ENCODE data around the gene PLEKHG3. TPM values are rescaled to one million over a fixed set of nuclear protein-coding genes. Genes with fewer than 3 reads are reported as not detected.

The PLEKHG3 gene
- total RNA-seq, 2 experiments from 2014 or later = 6.3 to 7.1 TPM

DNA sequence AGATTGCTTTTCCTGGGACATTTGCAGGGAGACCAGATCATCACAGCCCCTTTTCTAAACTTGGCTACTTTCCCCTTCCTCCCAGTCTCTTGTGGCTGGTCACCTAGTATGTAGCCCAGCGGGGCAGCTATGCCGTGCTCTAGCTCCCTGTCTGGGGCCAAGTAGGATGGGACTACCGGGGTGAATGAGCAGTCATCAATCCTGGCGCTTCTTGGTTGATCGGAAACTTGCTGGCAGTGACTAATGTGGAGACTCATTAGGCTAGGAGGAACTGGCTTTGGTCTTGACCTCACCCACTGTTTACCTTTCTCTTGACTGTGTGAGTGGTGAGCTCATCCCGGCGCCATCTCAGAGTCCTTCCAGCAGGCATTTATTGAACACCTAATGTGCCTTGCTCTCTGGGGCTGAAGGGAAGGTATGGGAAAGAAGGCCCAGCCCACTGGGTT lies 15.9 kb downstream of the PLEKHG3 start:
- intact Hi-C loops (cut with DNase I, micrococcal nuclease) = no loop called here
- ChIA-PET POLR2A (no interaction called here), CTCF (interaction anchor here (0.5 to 1.7 kb wide), 2 partner anchors 11 to 253 kb away, joined by 3 read pairs; no protein-coding TSS in a partner anchor)
- DNase-seq (no peak), ATAC-seq (peak; percentile 28)
- Mint-ChIP-seq H3K27ac (peak overlapping the region; percentile 27), H3K4me1 (peaks cover 61% of the 10 kb centered on the region), H3K4me3 (no peak overlapping the region), H3K36me3 (ENCODE audit: low read depth) (no peaks in the 10 kb centered on the region), H3K9me3 (ENCODE audit: low read depth) (no peaks in the 10 kb centered on the region), H3K27me3 (no peaks in the 10 kb centered on the region)

- ATAC-seq (no peak), DNase-seq (no peak)
- Mint-ChIP-seq H3K4me3 (no peak overlapping the region), H3K4me1 (peaks cover 71% of the 10 kb centered on the region), H3K27ac (no peak overlapping the region), H3K36me3 (ENCODE audit: low read depth) (no peaks in the 10 kb centered on the region), H3K27me3 (no peaks in the 10 kb centered on the region), H3K9me3 (ENCODE audit: low read depth) (no peaks in the 10 kb centered on the region)
- intact Hi-C loops (cut with DNase I, micrococcal nuclease) = no loop called here
- ChIA-PET CTCF (interaction anchor here (0.6 to 1.2 kb wide), 4 partner anchors 43 to 378 kb away, joined by 3 read pairs; no protein-coding TSS in a partner anchor), POLR2A (no interaction called here)
Observed at GRCh38 chr14:64721391-64721791, 17.2 kb downstream of the PLEKHG3 start.

DNA sequence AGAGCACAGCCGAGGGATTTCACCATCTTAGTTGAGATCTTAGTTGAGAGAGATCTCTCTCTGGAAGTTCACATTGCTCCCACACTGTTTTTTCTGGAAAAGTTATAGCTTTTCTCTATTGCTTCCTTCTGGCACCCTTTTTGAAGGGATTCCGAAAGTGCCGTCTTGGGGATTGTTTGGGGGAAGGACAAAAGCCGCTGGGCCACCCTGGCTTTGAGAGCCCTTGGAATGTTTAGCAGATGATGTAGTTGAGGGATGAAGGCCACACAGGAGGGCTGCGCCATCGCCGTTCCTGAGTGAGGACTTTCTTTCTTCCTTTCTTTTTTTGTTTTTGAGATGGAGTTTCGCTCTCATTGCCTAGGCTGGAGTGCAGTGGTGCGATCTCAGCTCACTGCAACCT lies 17.7 kb downstream of the PLEKHG3 start:
- Mint-ChIP-seq H3K27ac (peak overlapping the region; percentile 15), H3K27me3 (no peaks in the 10 kb centered on the region), H3K36me3 (ENCODE audit: low read depth) (no peaks in the 10 kb centered on the region), H3K4me3 (no peak overlapping the region), H3K4me1 (peaks cover 76% of the 10 kb centered on the region), H3K9me3 (ENCODE audit: low read depth) (no peaks in the 10 kb centered on the region)
- intact Hi-C loops (cut with DNase I, micrococcal nuclease) = no loop called here
- no peak for DNase-seq
- ChIA-PET CTCF (interaction anchor here (0.6 to 1.2 kb wide), 3 partner anchors 43 to 379 kb away, joined by 3 read pairs; no protein-coding TSS in a partner anchor), POLR2A (no interaction called here)
- no peak for ATAC-seq

DNA sequence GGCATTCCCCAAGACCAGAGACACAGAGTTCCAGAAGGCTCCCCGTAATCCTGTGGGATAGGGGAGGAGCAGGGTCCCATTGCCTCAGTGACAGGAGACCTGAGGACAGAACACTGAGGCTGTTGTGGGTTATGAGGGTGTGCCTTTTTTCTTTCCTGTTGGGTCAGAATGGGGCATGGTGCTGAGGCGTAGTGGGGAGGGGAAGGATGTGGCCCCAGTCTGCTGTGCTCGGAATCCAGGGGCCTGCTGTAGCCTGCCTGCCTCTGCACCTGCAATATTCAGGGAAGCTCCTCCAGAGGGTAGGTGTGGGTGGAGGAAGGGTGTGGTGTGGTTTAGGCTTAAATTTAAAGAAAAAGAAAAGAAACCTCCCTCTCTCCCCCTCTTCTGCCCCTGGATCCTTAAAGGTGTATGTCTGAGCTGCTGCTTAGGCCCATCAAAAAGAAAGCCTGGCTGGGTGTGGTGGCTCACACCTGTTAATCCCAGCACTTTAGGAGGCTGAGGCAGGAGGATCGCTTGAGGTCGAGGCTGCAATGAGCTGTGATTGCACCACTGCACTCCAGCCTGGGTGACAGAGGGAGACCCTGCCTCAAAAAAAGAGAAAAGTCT lies 18.7 kb downstream of the PLEKHG3 start:
- intact Hi-C loops (cut with DNase I, micrococcal nuclease) = no loop called here
- POLR2A ChIA-PET = no interaction called here
- no peak overlapping the region for H3K4me3 Mint-ChIP-seq
- no peaks in the 10 kb centered on the region for H3K9me3 Mint-ChIP-seq (ENCODE audit: low read depth)
- peak; percentile 35 for ATAC-seq
- CTCF ChIA-PET = interaction anchor here (0.6 to 0.8 kb wide), 3 partner anchors 34 to 468 kb away, joined by 3 read pairs; no protein-coding TSS in a partner anchor
- no peaks in the 10 kb centered on the region for H3K36me3 Mint-ChIP-seq (ENCODE audit: low read depth)
- no peak overlapping the region for H3K27ac Mint-ChIP-seq
- DNase-seq = peak; percentile 25
- no peaks in the 10 kb centered on the region for H3K27me3 Mint-ChIP-seq
- peaks cover 66% of the 10 kb centered on the region for H3K4me1 Mint-ChIP-seq

DNA sequence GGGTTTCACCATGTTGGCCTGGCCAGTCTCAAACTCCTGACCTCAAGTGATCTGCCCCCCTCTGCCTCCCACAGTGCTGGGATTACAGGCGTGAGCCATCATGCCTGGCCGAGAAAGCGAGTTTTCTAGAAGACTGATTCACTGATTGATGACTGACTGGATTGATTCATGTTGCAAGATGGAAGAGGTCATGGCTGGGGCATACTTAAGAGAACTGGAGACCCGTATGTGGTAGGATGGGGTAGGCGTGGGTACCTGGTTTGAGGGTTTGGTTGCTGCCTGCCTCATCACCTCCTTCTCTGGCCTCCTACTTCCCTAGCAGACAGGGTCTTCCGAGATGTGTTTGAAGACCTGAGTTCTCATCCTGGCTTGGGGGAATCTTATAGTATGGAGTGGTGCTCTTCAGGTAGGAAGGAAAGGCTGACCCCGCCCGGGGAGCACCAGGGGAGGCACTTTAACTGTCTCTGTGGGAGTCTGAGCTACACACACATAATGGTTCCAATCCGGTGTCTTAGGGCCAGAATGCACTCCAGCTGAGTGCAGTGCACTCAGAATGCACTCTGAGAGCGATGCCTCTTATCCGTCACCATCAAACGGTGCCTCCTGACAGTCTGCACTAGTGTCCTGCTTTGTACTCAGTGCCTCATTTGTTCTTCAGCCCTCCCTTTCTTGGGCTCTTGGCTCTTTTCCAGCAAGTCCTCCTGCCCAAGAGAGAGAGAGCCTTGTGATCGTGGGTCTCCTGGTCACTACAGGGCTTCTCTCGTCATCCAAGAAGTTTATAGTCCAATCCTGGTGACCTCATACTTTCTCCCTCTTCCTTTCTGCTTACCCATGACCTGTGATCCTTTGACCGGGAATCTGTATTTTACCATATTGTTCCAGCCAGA lies 19.7 kb downstream of the PLEKHG3 start:
- CTCF ChIA-PET = no interaction called here
- H3K4me1 Mint-ChIP-seq = peaks cover 60% of the 10 kb centered on the region
- H3K36me3 Mint-ChIP-seq (ENCODE audit: low read depth) = no peaks in the 10 kb centered on the region
- POLR2A ChIA-PET = no interaction called here
- H3K4me3 Mint-ChIP-seq = no peak overlapping the region
- no peaks in the 10 kb centered on the region for H3K27me3 Mint-ChIP-seq
- H3K9me3 Mint-ChIP-seq (ENCODE audit: low read depth) = no peaks in the 10 kb centered on the region
- intact Hi-C loops (cut with DNase I, micrococcal nuclease) = no loop called here
- DNase-seq (peak; percentile 34), ATAC-seq (peak; percentile 61)
- peak overlapping the region; percentile 32 for H3K27ac Mint-ChIP-seq

DNA sequence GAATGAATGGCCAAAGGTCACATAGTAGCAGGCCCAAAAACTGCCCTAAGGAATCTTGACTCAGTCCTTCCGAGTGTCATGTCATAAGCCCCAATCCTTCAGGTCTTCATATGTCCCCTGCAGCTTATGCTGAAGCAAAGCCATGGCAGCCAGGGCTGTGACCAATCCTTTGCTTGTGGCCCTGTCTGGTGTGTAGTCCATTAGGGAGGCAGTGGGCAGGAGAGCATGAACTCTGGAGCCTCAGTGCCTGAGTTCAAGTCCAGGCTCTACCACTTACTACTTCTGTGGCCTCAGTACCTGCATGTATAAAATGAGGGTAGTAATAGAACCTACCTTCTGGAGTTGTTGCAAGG lies 20.3 kb downstream of the PLEKHG3 start:
- peak overlapping the region; percentile 32 for H3K27ac Mint-ChIP-seq
- DNase-seq (no peak), ATAC-seq (no peak)
- no peaks in the 10 kb centered on the region for H3K36me3 Mint-ChIP-seq (ENCODE audit: low read depth)
- ChIA-PET CTCF (no interaction called here), POLR2A (no interaction called here)
- intact Hi-C loops (cut with DNase I, micrococcal nuclease) = no loop called here
- no peaks in the 10 kb centered on the region for H3K9me3 Mint-ChIP-seq (ENCODE audit: low read depth)
- H3K4me1 Mint-ChIP-seq = peaks cover 59% of the 10 kb centered on the region
- H3K27me3 Mint-ChIP-seq = no peaks in the 10 kb centered on the region
- no peak overlapping the region for H3K4me3 Mint-ChIP-seq

GRCh38 chr14:64725261-64725815 lies 21.1 kb downstream of the PLEKHG3 start:
- Mint-ChIP-seq H3K9me3 (ENCODE audit: low read depth) (no peaks in the 10 kb centered on the region), H3K27ac (no peak overlapping the region), H3K4me1 (peaks cover 60% of the 10 kb centered on the region), H3K27me3 (no peaks in the 10 kb centered on the region), H3K4me3 (no peak overlapping the region), H3K36me3 (ENCODE audit: low read depth) (no peaks in the 10 kb centered on the region)
- POLR2A ChIA-PET = no interaction called here
- CTCF ChIA-PET = no interaction called here
- intact Hi-C loops (cut with DNase I, micrococcal nuclease) = no loop called here
- ATAC-seq (no peak), DNase-seq (no peak)

- ChIA-PET POLR2A (interaction anchor here (0.5 to 0.6 kb wide), 2 partner anchors 8 to 1189 kb away, joined by 3 read pairs; no protein-coding TSS in a partner anchor), CTCF (no interaction called here)
- no peak for ATAC-seq
- Mint-ChIP-seq H3K27me3 (no peaks in the 10 kb centered on the region), H3K27ac (no peak overlapping the region), H3K4me1 (peaks cover 59% of the 10 kb centered on the region), H3K36me3 (ENCODE audit: low read depth) (no peaks in the 10 kb centered on the region), H3K4me3 (no peak overlapping the region), H3K9me3 (ENCODE audit: low read depth) (no peaks in the 10 kb centered on the region)
- no peak for DNase-seq
- intact Hi-C loops (cut with DNase I, micrococcal nuclease) = no loop called here
Observed at GRCh38 chr14:64725879-64726584, 21.8 kb downstream of the PLEKHG3 start.

GRCh38 chr14:64726585-64726890 lies 22.3 kb downstream of the PLEKHG3 start:
- intact Hi-C loops (cut with DNase I, micrococcal nuclease) = no loop called here
- ChIA-PET POLR2A (interaction anchor here (0.5 to 0.6 kb wide), 2 partner anchors 8 to 1189 kb away, joined by 3 read pairs; no protein-coding TSS in a partner anchor), CTCF (no interaction called here)
- H3K9me3 Mint-ChIP-seq (ENCODE audit: low read depth) = no peaks in the 10 kb centered on the region
- peak; percentile 81 for ATAC-seq
- DNase-seq = peak; percentile 68
- no peaks in the 10 kb centered on the region for H3K27me3 Mint-ChIP-seq
- H3K36me3 Mint-ChIP-seq (ENCODE audit: low read depth) = no peaks in the 10 kb centered on the region
- H3K4me3 Mint-ChIP-seq = no peak overlapping the region
- peaks cover 54% of the 10 kb centered on the region for H3K4me1 Mint-ChIP-seq
- H3K27ac Mint-ChIP-seq = no peak overlapping the region

- ChIA-PET CTCF (no interaction called here), POLR2A (no interaction called here)
- H3K4me3 Mint-ChIP-seq = no peak overlapping the region
- H3K27me3 Mint-ChIP-seq = no peaks in the 10 kb centered on the region
- no peaks in the 10 kb centered on the region for H3K9me3 Mint-ChIP-seq (ENCODE audit: low read depth)
- H3K4me1 Mint-ChIP-seq = peaks cover 46% of the 10 kb centered on the region
- no peaks in the 10 kb centered on the region for H3K36me3 Mint-ChIP-seq (ENCODE audit: low read depth)
- DNase-seq (no peak), ATAC-seq (no peak)
- intact Hi-C loops (cut with DNase I, micrococcal nuclease) = no loop called here
- no peak overlapping the region for H3K27ac Mint-ChIP-seq
Observed at GRCh38 chr14:64727551-64728071, 23.4 kb downstream of the PLEKHG3 start.

- Mint-ChIP-seq H3K4me1 (peaks cover 41% of the 10 kb centered on the region), H3K4me3 (no peak overlapping the region), H3K27me3 (no peaks in the 10 kb centered on the region), H3K36me3 (ENCODE audit: low read depth) (no peaks in the 10 kb centered on the region), H3K9me3 (ENCODE audit: low read depth) (no peaks in the 10 kb centered on the region), H3K27ac (no peak overlapping the region)
- CTCF ChIA-PET = no interaction called here
- DNase-seq (no peak), ATAC-seq (no peak)
- intact Hi-C loops (cut with DNase I, micrococcal nuclease) = no loop called here
- POLR2A ChIA-PET = no interaction called here
Observed at GRCh38 chr14:64728106-64728505, 23.9 kb downstream of the PLEKHG3 start.

Measured in activated CD4-positive, alpha-beta T cell treated with anti-CD3 and anti-CD28 coated beads for 36 hours (primary cell).